GM23338 (cell line): ENCODE results near the gene CDH15. TPM values are rescaled to one million over a fixed set of nuclear protein-coding genes. Genes with fewer than 3 reads are reported as not detected.

Experiments used
- ATAC-seq: fragments of 200-7000 bp; cut with Tn5 transposase; 3 replicates; pipeline ENCODE4 v1.9.1; 2020
- DNase-seq: peaks from one replicate; pipeline ENCODE4 v3.0.0-alpha.2; 2015; ENCODE audit warnings: low spot score
- H2AFZ ChIP-seq: fragments of 200-600 bp; sonication (generic); 2 replicates; pipeline ENCODE4 v1.8.0; 2016; ENCODE audit warnings: antibody characterized with exemption, mild to moderate bottlenecking, moderate library complexity
- H3F3A ChIP-seq: fragments of 200-600 bp; sonication (generic); replicated peaks from 2 replicates; pipeline ENCODE4 v1.8.0; 2017; ENCODE audit warnings: antibody characterized with exemption, mixed run types, low read depth
- H3K27ac ChIP-seq: fragments of 200-600 bp; sonication (generic); 2 replicates; pipeline ENCODE4 v1.6.1; 2016; ENCODE audit warnings: low read depth
- H3K27me3 ChIP-seq: fragments of 200-600 bp; sonication (generic); 2 replicates; pipeline ENCODE4 v1.8.0; 2016; ENCODE audit warnings: mild to moderate bottlenecking, mixed run types, moderate library complexity; ENCODE audit not compliant: insufficient read depth
- H3K36me3 ChIP-seq: fragments of 200-600 bp; sonication (generic); 2 replicates; pipeline ENCODE4 v1.8.0; 2016; ENCODE audit warnings: mild to moderate bottlenecking; ENCODE audit not compliant: insufficient read depth
- H3K4me1 ChIP-seq: fragments of 200-600 bp; sonication (generic); 2 replicates; pipeline ENCODE4 v1.8.0; 2016; ENCODE audit warnings: mild to moderate bottlenecking, moderate library complexity; ENCODE audit not compliant: insufficient read depth
- H3K4me2 ChIP-seq: fragments of 200-600 bp; sonication (generic); 2 replicates; pipeline ENCODE4 v1.7.1; 2017; ENCODE audit warnings: mixed run types
- H3K4me3 ChIP-seq: fragments of 200-600 bp; sonication (generic); 2 replicates; pipeline ENCODE4 v1.6.1; 2016; ENCODE audit warnings: mixed run types
- H3K79me2 ChIP-seq: fragments of 200-600 bp; sonication (generic); replicated peaks from 2 replicates; pipeline ENCODE4 v1.8.0; 2017; ENCODE audit warnings: mild to moderate bottlenecking; ENCODE audit not compliant: insufficient read depth
- H3K9me2 ChIP-seq: fragments of 200-600 bp; sonication (generic); 2 replicates; pipeline ENCODE4 v1.8.0; 2017; ENCODE audit not compliant: insufficient read depth
- H4K20me1 ChIP-seq: fragments of 200-600 bp; sonication (generic); replicated peaks from 2 replicates; pipeline ENCODE4 v1.8.0; 2017; ENCODE audit warnings: mild to moderate bottlenecking; ENCODE audit not compliant: insufficient read depth
- H3K27ac Mint-ChIP-seq: 2 replicates; pipeline ENCODE4 v1.8.0; 2020; ENCODE audit warnings: inconsistent platforms, mild to moderate bottlenecking, moderate library complexity, mixed read lengths
- H3K27me3 Mint-ChIP-seq: 3 replicates; pipeline ENCODE4 v1.8.0; 2022; ENCODE audit warnings: low read depth, mild to moderate bottlenecking, moderate library complexity, mixed read lengths, inconsistent platforms; ENCODE audit not compliant: insufficient read depth, poor library complexity
- H3K36me3 Mint-ChIP-seq: 3 replicates; pipeline ENCODE4 v1.8.0; 2021; ENCODE audit warnings: low read depth, mild to moderate bottlenecking, inconsistent platforms, moderate library complexity, mixed read lengths
- H3K4me1 Mint-ChIP-seq: 3 replicates; pipeline ENCODE4 v1.8.0; 2020; ENCODE audit warnings: mild to moderate bottlenecking, inconsistent platforms, mixed read lengths
- H3K4me3 Mint-ChIP-seq: 3 replicates; pipeline ENCODE4 v1.8.0; 2021; ENCODE audit warnings: moderate library complexity, mild to moderate bottlenecking, inconsistent platforms, mixed read lengths
- H3K9me3 Mint-ChIP-seq: 3 replicates; pipeline ENCODE4 v1.8.0; 2020; ENCODE audit warnings: moderate library complexity, mild to moderate bottlenecking, inconsistent platforms, mixed read lengths
- CREB1 ChIP-seq: fragments of 250-450 bp; sonication (Bioruptor Pico); IDR thresholded peaks from 2 replicates; pipeline ENCODE4 v1.5.0; 2020; ENCODE audit warnings: low read depth, mild to moderate bottlenecking, moderate library complexity
- EZH2phosphoT487 ChIP-seq: fragments of 200-600 bp; sonication (generic); IDR thresholded peaks from one replicate; pipeline ENCODE4 v1.8.1; 2018; ENCODE audit warnings: antibody characterized with exemption; ENCODE audit not compliant: unreplicated experiment
- JUNB ChIP-seq: IDR thresholded peaks from one replicate; pipeline ENCODE4 v1.6.1; 2016; ENCODE audit warnings: antibody characterized with exemption; ENCODE audit not compliant: unreplicated experiment
- NANOG ChIP-seq: IDR thresholded peaks from 2 replicates; pipeline ENCODE4 v1.6.1; 2016; ENCODE audit warnings: antibody characterized with exemption, borderline replicate concordance
- STAT1 ChIP-seq: IDR thresholded peaks from one replicate; pipeline ENCODE4 v1.6.1; 2016; ENCODE audit warnings: antibody characterized with exemption; ENCODE audit not compliant: unreplicated experiment
- ZNF114 ChIP-seq: fragments of 250-450 bp; sonication (Bioruptor Pico); IDR thresholded peaks from 2 replicates; pipeline ENCODE4 v1.5.0; 2020; ENCODE audit warnings: mild to moderate bottlenecking, moderate library complexity
- polyA plus RNA-seq: library from polyadenylated mRNA; unstranded; fragments of >200 nt; fragmentation: Nextera tagmentation; extraction: Ambion mirVana; gene quantifications from 2 replicates; pipeline ENCODE4 v1.2.1, GENCODE V29; 2016
- total RNA-seq: library from RNA; depleted of rRNA; stranded (reverse); fragments of >200 nt; shearing (Covaris generic); gene quantifications from 2 replicates; pipeline ENCODE4 v1.2.3, GENCODE V29; 2014
- TF ChIP-seq, protein P1 (sequence below), 2 experiments: fragments of 200-600 bp in 1 of 2; sonication (generic) in 1 of 2; conservative IDR thresholded peaks; 2 replicates each; pipeline versions ENCODE4 v1.5.1 to v1.6.1; 2016 to 2017; ENCODE audit warnings: antibody characterized with exemption in 2 of 2, low read depth in 2 of 2, mild to moderate bottlenecking in 2 of 2, moderate library complexity in 1 of 2
- TF ChIP-seq, protein P2 (sequence below): IDR thresholded peaks from 2 replicates; pipeline ENCODE4 v1.6.1; 2016; ENCODE audit warnings: antibody characterized with exemption
- TF ChIP-seq, protein P3 (sequence below): fragments of 250-450 bp; sonication (Bioruptor Pico); IDR thresholded peaks from 2 replicates; pipeline ENCODE4 v1.5.0; 2020; ENCODE audit warnings: mild to moderate bottlenecking, moderate library complexity

Gene CDH15
- total and polyA plus RNA-seq, 2 experiments from 2014 or later: 0.61 to 1.0 TPM

DNA sequence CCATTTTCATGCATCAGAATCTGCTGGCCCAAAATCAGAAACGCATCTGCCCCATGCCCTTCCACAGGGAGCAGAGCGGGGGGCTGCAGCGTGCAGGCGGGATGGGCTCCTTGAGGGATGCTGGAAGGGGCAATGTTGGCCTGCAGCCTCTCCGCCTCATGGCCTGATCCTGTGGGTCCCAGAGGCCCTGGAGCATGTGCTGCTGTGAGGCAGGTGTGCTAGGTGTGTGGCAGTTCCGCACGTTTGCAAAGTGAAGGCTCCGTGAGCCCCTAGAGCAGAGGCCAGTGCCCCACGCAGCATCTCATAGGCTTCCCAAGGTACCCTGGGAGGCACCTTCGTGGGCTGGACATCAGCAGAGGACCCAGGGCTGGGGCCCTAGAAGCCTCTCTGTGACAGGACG, 36.4 kb upstream of the CDH15 start:
- Histone ChIP-seq H3K4me2 (no peak overlapping the region), H3K36me3 (no peaks in the 10 kb centered on the region), H2AFZ (no peak overlapping the region), H3K27me3 (no peaks in the 10 kb centered on the region), H3K27ac (no peak overlapping the region), H3K4me1 (no peaks in the 10 kb centered on the region), H3F3A (no peaks in the 10 kb centered on the region), H3K79me2 (0 out of 2 replicates have a peak, but pooled peaks cover 2% of the 10 kb centered on the region), H3K4me3 (no peak overlapping the region), H3K9me2 (no peaks in the 10 kb centered on the region), H4K20me1 (no peaks in the 10 kb centered on the region)
- Mint-ChIP-seq H3K9me3 (peaks cover 2% of the 10 kb centered on the region; the same call in 1 of the 3 replicates), H3K27me3 (peaks cover 8% of the 10 kb centered on the region), H3K4me3 (no peak overlapping the region), H3K27ac (no peak overlapping the region), H3K36me3 (peaks cover 23% of the 10 kb centered on the region), H3K4me1 (peaks cover 8% of the 10 kb centered on the region; the same call in 2 of the 3 replicates)
- no peak for DNase-seq
- TF ChIP-seq, protein P1, sequence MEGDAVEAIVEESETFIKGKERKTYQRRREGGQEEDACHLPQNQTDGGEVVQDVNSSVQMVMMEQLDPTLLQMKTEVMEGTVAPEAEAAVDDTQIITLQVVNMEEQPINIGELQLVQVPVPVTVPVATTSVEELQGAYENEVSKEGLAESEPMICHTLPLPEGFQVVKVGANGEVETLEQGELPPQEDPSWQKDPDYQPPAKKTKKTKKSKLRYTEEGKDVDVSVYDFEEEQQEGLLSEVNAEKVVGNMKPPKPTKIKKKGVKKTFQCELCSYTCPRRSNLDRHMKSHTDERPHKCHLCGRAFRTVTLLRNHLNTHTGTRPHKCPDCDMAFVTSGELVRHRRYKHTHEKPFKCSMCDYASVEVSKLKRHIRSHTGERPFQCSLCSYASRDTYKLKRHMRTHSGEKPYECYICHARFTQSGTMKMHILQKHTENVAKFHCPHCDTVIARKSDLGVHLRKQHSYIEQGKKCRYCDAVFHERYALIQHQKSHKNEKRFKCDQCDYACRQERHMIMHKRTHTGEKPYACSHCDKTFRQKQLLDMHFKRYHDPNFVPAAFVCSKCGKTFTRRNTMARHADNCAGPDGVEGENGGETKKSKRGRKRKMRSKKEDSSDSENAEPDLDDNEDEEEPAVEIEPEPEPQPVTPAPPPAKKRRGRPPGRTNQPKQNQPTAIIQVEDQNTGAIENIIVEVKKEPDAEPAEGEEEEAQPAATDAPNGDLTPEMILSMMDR (conservative IDR thresholded peaks at IDR 0.05; ENCODE audit: low read depth in 2 of 2): no peak
- TF ChIP-seq, protein P2, sequence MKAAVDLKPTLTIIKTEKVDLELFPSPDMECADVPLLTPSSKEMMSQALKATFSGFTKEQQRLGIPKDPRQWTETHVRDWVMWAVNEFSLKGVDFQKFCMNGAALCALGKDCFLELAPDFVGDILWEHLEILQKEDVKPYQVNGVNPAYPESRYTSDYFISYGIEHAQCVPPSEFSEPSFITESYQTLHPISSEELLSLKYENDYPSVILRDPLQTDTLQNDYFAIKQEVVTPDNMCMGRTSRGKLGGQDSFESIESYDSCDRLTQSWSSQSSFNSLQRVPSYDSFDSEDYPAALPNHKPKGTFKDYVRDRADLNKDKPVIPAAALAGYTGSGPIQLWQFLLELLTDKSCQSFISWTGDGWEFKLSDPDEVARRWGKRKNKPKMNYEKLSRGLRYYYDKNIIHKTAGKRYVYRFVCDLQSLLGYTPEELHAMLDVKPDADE: no peak
- ATAC-seq: no peak

DNA sequence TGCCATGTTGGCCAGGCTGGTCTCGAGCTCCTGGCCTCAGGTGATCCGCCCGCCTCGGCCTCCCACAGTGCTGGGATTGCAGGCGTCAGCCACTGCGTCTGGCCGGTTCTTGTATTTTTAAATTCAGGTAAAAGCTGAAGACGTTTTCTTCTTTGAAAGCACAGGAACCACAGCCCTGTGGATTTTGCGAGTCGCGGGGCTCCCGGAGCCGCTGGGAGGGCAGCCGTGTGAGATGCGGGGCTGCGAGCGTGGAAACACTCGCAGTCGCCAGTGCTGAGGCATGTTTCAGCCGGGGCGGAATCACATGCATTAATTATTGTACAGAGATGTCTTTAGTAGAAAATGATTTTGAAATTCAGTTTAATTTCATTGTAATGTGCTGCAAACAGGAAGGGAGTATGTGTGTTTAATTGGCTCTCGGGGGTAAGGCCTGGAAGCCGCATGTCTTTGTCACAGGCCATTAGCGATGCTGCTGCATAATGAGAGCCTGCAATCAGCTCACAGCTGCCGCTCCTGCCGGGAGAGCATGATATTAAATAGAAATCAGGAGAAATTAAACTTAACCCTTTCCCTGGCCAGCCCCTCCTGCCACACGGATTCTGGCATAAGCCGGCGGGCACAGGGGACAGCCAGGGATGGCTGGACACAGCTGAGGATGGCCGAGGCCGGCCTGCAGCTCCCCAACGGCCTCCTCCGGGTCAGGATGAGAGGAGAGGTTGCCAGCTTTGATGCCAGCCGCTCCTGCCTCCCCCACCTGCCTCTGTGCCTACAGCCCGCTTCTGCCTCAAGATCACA, 35.4 kb upstream of the CDH15 start:
- Histone ChIP-seq H3F3A (no peaks in the 10 kb centered on the region), H4K20me1 (no peaks in the 10 kb centered on the region), H3K36me3 (no peaks in the 10 kb centered on the region), H3K4me3 (no peak overlapping the region), H3K27me3 (no peaks in the 10 kb centered on the region), H3K4me1 (no peaks in the 10 kb centered on the region), H3K4me2 (no peak overlapping the region), H3K27ac (no peak overlapping the region), H3K79me2 (no peaks in the 10 kb centered on the region), H2AFZ (no peak overlapping the region), H3K9me2 (no peaks in the 10 kb centered on the region)
- ATAC-seq: no peak
- Mint-ChIP-seq H3K9me3 (no peaks in the 10 kb centered on the region), H3K27me3 (peaks cover 8% of the 10 kb centered on the region), H3K4me1 (peaks cover 8% of the 10 kb centered on the region; the same call in 2 of the 3 replicates), H3K27ac (no peak overlapping the region; the same call in 1 of the 2 replicates), H3K4me3 (no peak overlapping the region; the same call in 2 of the 3 replicates), H3K36me3 (peaks cover 22% of the 10 kb centered on the region)
- DNase-seq: no peak
- no peak for TF ChIP-seq CREB1 (CRISPR knock-in tag)
- no peak for TF ChIP-seq STAT1
- TF ChIP-seq ZNF114: no peak
- TF ChIP-seq, protein P1 (conservative IDR thresholded peaks at IDR 0.05; ENCODE audit: low read depth in 2 of 2): no peak
- no peak for TF ChIP-seq NANOG
- no peak for TF ChIP-seq EZH2phosphoT487
- no peak for TF ChIP-seq JUNB
- TF ChIP-seq, protein P3, sequence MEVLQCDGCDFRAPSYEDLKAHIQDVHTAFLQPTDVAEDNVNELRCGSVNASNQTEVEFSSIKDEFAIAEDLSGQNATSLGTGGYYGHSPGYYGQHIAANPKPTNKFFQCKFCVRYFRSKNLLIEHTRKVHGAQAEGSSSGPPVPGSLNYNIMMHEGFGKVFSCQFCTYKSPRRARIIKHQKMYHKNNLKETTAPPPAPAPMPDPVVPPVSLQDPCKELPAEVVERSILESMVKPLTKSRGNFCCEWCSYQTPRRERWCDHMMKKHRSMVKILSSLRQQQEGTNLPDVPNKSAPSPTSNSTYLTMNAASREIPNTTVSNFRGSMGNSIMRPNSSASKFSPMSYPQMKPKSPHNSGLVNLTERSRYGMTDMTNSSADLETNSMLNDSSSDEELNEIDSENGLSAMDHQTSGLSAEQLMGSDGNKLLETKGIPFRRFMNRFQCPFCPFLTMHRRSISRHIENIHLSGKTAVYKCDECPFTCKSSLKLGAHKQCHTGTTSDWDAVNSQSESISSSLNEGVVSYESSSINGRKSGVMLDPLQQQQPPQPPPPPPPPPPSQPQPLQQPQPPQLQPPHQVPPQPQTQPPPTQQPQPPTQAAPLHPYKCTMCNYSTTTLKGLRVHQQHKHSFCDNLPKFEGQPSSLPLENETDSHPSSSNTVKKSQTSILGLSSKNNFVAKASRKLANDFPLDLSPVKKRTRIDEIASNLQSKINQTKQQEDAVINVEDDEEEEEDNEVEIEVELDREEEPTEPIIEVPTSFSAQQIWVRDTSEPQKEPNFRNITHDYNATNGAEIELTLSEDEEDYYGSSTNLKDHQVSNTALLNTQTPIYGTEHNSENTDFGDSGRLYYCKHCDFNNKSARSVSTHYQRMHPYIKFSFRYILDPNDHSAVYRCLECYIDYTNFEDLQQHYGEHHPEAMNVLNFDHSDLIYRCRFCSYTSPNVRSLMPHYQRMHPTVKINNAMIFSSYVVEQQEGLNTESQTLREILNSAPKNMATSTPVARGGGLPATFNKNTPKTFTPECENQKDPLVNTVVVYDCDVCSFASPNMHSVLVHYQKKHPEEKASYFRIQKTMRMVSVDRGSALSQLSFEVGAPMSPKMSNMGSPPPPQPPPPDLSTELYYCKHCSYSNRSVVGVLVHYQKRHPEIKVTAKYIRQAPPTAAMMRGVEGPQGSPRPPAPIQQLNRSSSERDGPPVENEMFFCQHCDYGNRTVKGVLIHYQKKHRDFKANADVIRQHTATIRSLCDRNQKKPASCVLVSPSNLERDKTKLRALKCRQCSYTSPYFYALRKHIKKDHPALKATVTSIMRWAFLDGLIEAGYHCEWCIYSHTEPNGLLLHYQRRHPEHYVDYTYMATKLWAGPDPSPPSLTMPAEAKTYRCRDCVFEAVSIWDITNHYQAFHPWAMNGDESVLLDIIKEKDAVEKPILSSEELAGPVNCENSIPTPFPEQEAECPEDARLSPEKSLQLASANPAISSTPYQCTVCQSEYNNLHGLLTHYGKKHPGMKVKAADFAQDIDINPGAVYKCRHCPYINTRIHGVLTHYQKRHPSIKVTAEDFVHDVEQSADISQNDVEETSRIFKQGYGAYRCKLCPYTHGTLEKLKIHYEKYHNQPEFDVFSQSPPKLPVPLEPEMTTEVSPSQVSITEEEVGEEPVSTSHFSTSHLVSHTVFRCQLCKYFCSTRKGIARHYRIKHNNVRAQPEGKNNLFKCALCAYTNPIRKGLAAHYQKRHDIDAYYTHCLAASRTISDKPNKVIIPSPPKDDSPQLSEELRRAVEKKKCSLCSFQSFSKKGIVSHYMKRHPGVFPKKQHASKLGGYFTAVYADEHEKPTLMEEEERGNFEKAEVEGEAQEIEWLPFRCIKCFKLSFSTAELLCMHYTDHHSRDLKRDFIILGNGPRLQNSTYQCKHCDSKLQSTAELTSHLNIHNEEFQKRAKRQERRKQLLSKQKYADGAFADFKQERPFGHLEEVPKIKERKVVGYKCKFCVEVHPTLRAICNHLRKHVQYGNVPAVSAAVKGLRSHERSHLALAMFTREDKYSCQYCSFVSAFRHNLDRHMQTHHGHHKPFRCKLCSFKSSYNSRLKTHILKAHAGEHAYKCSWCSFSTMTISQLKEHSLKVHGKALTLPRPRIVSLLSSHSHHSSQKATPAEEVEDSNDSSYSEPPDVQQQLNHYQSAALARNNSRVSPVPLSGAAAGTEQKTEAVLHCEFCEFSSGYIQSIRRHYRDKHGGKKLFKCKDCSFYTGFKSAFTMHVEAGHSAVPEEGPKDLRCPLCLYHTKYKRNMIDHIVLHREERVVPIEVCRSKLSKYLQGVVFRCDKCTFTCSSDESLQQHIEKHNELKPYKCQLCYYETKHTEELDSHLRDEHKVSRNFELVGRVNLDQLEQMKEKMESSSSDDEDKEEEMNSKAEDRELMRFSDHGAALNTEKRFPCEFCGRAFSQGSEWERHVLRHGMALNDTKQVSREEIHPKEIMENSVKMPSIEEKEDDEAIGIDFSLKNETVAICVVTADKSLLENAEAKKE (CRISPR knock-in tag): no peak
